HepG2 (cell line): ENCODE data around the gene SOAT1. TPM values are rescaled to one million over a fixed set of nuclear protein-coding genes. Genes with fewer than 3 reads are reported as not detected.

Source experiments
- ATAC-seq: fragments of 200-7000 bp; cut with Tn5 transposase; 3 replicates; pipeline ENCODE4 v1.9.1; 2020; ENCODE audit warnings: mild to moderate bottlenecking, moderate library complexity
- BruUV-seq: library from RNA; stranded (reverse); fragments of 400-500 nt; replicated peaks from 2 replicates; lab custom pipeline; 2021; lab: Mats Ljungman, UMichigan
- CTCF ChIA-PET: fragments of 300-600 bp; formaldehyde crosslinking; extraction: SDS; loops from one replicate; lab custom pipeline; 2021; ENCODE audit warnings: low total read pairs, inconsistent platforms, low intra/inter-chr PET ratio; lab: Yijun Ruan, JAX
- POLR2A ChIA-PET: fragments of 350-600 bp; sonication (Branson Sonifier 250); formaldehyde crosslinking; loops from one replicate; lab custom pipeline; 2020; ENCODE audit warnings: antibody characterized with exemption, inconsistent platforms; lab: Yijun Ruan, JAX
- DNase-seq: peaks from one replicate; pipeline ENCODE4 v3.0.0-alpha.2; 2015; ENCODE audit warnings: low spot score
- FAIRE-seq: peaks from 3 replicates; lab custom pipeline; 2011; peaks lifted over from hg19 to GRCh38; lab: Jason Lieb, UNC
- H2AFZ ChIP-seq: one replicate; pipeline ENCODE4 v1.6.1; 2011; ENCODE audit warnings: low read length, inconsistent platforms
- H3K27ac ChIP-seq: fragments of 300-600 bp; 3 replicates; pipeline ENCODE4 v1.8.0; 2011; ENCODE audit warnings: mixed run types, mild to moderate bottlenecking, mixed read lengths, low read length, inconsistent platforms; ENCODE audit not compliant: insufficient read depth; ENCODE audit errors: extremely low read length
- H3K27me3 ChIP-seq, 2 experiments: fragments of 200-600 bp in 1 of 2; 2 replicates in 1 of 2; 3 replicates in 1 of 2; pipeline versions ENCODE4 v1.6.0 to v1.8.0; 2011; ENCODE audit warnings: low read length in 2 of 2, mild to moderate bottlenecking in 2 of 2, moderate library complexity in 2 of 2, inconsistent platforms in 1 of 2; ENCODE audit not compliant: insufficient read depth in 2 of 2, control insufficient read depth in 1 of 2
- H3K36me3 ChIP-seq, 2 experiments: fragments of 200-600 bp in 1 of 2; replicated peaks in 1 of 2; 2 replicates in 1 of 2; 3 replicates in 1 of 2; pipeline versions ENCODE4 v1.5.1 to v1.8.0; 2011; ENCODE audit warnings: low read length in 2 of 2, inconsistent platforms in 1 of 2; ENCODE audit not compliant: insufficient read depth in 2 of 2, control insufficient read depth in 1 of 2
- H3K4me1 ChIP-seq: 2 replicates; pipeline ENCODE4 v1.5.1; 2012; ENCODE audit warnings: low read length, inconsistent platforms; ENCODE audit not compliant: insufficient read depth
- H3K4me2 ChIP-seq: 2 replicates; pipeline ENCODE4 v1.6.0; 2011; ENCODE audit warnings: low read depth, low read length, inconsistent platforms
- H3K4me3 ChIP-seq, 3 experiments: fragments of 200-600 bp in 1 of 3; sonication (generic), shearing (Covaris generic) in 1 of 3; replicated peaks in 1 of 3; 2 replicates each; pipeline ENCODE4 v1.5.1; 2011 to 2016; ENCODE audit warnings: low read length in 3 of 3, inconsistent platforms in 2 of 3, low read depth in 2 of 3, mild to moderate bottlenecking in 2 of 3, control low read depth in 1 of 3, mixed read lengths in 1 of 3; ENCODE audit not compliant: insufficient read depth in 1 of 3
- H3K79me2 ChIP-seq: one replicate; pipeline ENCODE4 v1.6.1; 2011; ENCODE audit warnings: low read length, inconsistent platforms; ENCODE audit not compliant: insufficient read depth
- H3K9ac ChIP-seq: 2 replicates; pipeline ENCODE4 v1.6.0; 2011; ENCODE audit warnings: mild to moderate bottlenecking, low read depth, low read length, inconsistent platforms; ENCODE audit not compliant: insufficient read depth
- H3K9me3 ChIP-seq: 2 replicates; pipeline ENCODE4 v1.5.1; 2012; ENCODE audit warnings: mild to moderate bottlenecking, low read length
- H4K20me1 ChIP-seq: 2 replicates; pipeline ENCODE4 v1.6.0; 2011; ENCODE audit warnings: inconsistent platforms, mild to moderate bottlenecking, low read length, moderate library complexity; ENCODE audit not compliant: insufficient read depth
- DPF2 ChIP-seq: sonication (generic); formaldehyde crosslinking; IDR thresholded peaks from 2 replicates; pipeline ENCODE4 v1.4.0; 2020; ENCODE audit warnings: mild to moderate bottlenecking, low read depth, missing genetic modification reagents, borderline replicate concordance
- ESRRA ChIP-seq: sonication (generic); formaldehyde crosslinking; IDR thresholded peaks from 2 replicates; pipeline ENCODE4 v1.5.1; 2020; ENCODE audit warnings: mild to moderate bottlenecking, low read depth, missing genetic modification reagents
- KDM2A ChIP-seq: sonication (generic); formaldehyde crosslinking; IDR thresholded peaks from 2 replicates; pipeline ENCODE4 v1.4.0; 2020; ENCODE audit warnings: low read depth, missing genetic modification reagents, borderline replicate concordance
- KDM5B ChIP-seq: sonication (generic); formaldehyde crosslinking; IDR thresholded peaks from 2 replicates; pipeline ENCODE4 v1.4.0; 2020; ENCODE audit warnings: missing genetic modification reagents, mild to moderate bottlenecking, borderline replicate concordance
- PHF20 ChIP-seq: sonication (generic); formaldehyde crosslinking; IDR thresholded peaks from 2 replicates; pipeline ENCODE4 v1.5.0; 2020; ENCODE audit warnings: mild to moderate bottlenecking, missing genetic modification reagents
- RFX3 ChIP-seq: IDR thresholded peaks from 2 replicates; pipeline ENCODE4 v1.6.1; 2016; ENCODE audit warnings: missing biosample characterization, missing genetic modification reagents
- ZNF431 ChIP-seq: sonication (generic); formaldehyde crosslinking; IDR thresholded peaks from 2 replicates; pipeline ENCODE4 v1.9.0; 2022; ENCODE audit warnings: missing genetic modification reagents, low read depth, mild to moderate bottlenecking, borderline replicate concordance
- ZNF713 ChIP-seq: sonication (generic); formaldehyde crosslinking; IDR thresholded peaks from 2 replicates; pipeline ENCODE4 v1.4.0; 2020; ENCODE audit warnings: mild to moderate bottlenecking, missing genetic modification reagents
- WGBS: methylation state at CpG from one replicate; pipeline ENCODE4 v1.1.6; 2017; ENCODE audit warnings: low lambda C conversion rate; 5-methylcytosine and 5-hydroxymethylcytosine counted together
- in situ Hi-C: cut with HindIII; loops from 2 replicates; pipeline ENCODE4 v1.10.0; 2017; ENCODE audit warnings: low pct_unique_long_range_greater_than_20kb; ENCODE audit not compliant: extremely low pct_ligation_motif_present
- intact Hi-C: fragments of 100-400 bp; cut with micrococcal nuclease; formaldehyde crosslinking; loops from one replicate; pipeline ENCODE4 v1.10.0; 2022; ENCODE audit not compliant: unreplicated experiment
- polyA plus RNA-seq, 8 experiments: library from polyadenylated mRNA; depleted of rRNA in 3 of 8; stranded (reverse) in 7 of 8; unstranded in 1 of 8; fragments of >200 nt; fragmentation: Illumina TruSeq in 4 of 8; extraction: Trizol in 4 of 8; gene quantifications; 2 replicates each; pipeline versions ENCODE4 v1.2.1 to v1.2.3, GENCODE V29; 2011 to 2016; ENCODE audit warnings: low read depth in 4 of 8, missing spikeins in 1 of 8, mixed read lengths in 1 of 8; ENCODE audit not compliant: insufficient read depth in 1 of 8
- total RNA-seq, 5 experiments: library from RNA; depleted of rRNA; stranded (reverse); fragments of >200 nt; fragmentation: Illumina TruSeq; extraction: Trizol; gene quantifications; 2 replicates each; pipeline ENCODE4 v1.2.3, GENCODE V29; 2016; ENCODE audit warnings: low read depth in 1 of 5
- TF ChIP-seq, protein P1 (sequence below): sonication (generic); formaldehyde crosslinking; IDR thresholded peaks from 2 replicates; pipeline ENCODE4 v1.5.1; 2020; ENCODE audit warnings: mild to moderate bottlenecking, missing genetic modification reagents, borderline replicate concordance
- TF ChIP-seq, protein P2 (sequence below): sonication (generic); formaldehyde crosslinking; IDR thresholded peaks from 2 replicates; pipeline ENCODE4 v1.4.0; 2020; ENCODE audit warnings: mild to moderate bottlenecking, missing genetic modification reagents

The SOAT1 gene
- total and polyA plus RNA-seq, 2 of the 13 experiments (the other 11 are each of a cell fraction or from before 2014, with no cell fraction given), result 22.3 to 52.0 TPM

DNA sequence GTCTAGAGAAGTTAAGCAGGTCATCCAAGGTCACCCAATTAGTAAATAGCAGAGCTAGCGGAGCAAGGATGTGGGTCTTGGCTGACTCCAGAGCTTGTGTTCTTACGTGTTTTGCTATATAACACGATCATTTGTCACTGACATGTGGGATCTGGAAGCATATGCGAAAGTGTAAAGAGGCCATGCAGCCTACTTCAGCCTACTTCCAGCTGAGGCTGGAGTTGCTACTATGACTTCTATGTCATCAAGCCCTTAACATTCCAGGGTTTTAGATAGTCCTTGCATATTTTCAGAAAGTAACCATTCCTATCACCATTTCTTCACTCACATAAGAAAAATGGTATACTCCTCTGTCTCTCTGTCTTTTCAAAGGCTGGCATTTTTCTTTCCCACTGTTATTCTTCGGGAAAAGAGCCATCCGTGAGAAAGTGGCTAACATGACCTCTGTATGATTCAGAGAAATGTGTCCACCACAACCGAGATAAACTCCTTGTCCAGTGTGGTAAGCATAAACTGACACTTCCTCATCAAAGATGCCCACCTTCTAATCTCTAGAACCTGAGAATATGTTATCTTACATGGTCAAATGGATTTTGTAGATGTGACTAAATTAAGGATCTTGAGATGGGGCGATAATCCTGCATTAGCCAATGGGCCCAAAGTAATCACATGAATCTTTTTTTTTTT is 40.2 kb upstream of the SOAT1 start:
- in situ Hi-C loops, result loop anchor here (5.0 to 25.0 kb wide), 2 partner anchors 114 to 334 kb away; partner anchors contain the start of genes AXDND1, NPHS2 and TDRD5
- Histone ChIP-seq H3K4me3 (no peak overlapping the region), H3K4me1 (no peaks in the 10 kb centered on the region), H3K27ac (no peak overlapping the region), H3K27me3 (no peaks in the 10 kb centered on the region), H3K9me3 (no peaks in the 10 kb centered on the region), H4K20me1 (no peaks in the 10 kb centered on the region), H3K4me2 (no peak overlapping the region), H3K9ac (no peak overlapping the region), H3K36me3 (no peaks in the 10 kb centered on the region), H3K79me2 (no peaks in the 10 kb centered on the region), H2AFZ (no peak overlapping the region)
- DNase-seq (no peak), ATAC-seq (no peak), FAIRE-seq (no peak)
- no TSS peak for BruUV-seq
- 35% methylated on average over 8 of the region's 8 CpGs for WGBS
- CTCF ChIA-PET, result no interaction called here
- POLR2A ChIA-PET, result no interaction called here
- intact Hi-C loops, result no loop called here
- TF ChIP-seq ESRRA (CRISPR knock-in tag) (no peak), PHF20 (CRISPR knock-in tag) (no peak), ZNF431 (CRISPR knock-in tag) (no peak), KDM2A (CRISPR knock-in tag) (no peak), DPF2 (CRISPR knock-in tag) (no peak), KDM5B (CRISPR knock-in tag) (no peak), RFX3 (CRISPR knock-in tag) (no peak), ZNF713 (CRISPR knock-in tag) (no peak)
- TF ChIP-seq, protein P1, sequence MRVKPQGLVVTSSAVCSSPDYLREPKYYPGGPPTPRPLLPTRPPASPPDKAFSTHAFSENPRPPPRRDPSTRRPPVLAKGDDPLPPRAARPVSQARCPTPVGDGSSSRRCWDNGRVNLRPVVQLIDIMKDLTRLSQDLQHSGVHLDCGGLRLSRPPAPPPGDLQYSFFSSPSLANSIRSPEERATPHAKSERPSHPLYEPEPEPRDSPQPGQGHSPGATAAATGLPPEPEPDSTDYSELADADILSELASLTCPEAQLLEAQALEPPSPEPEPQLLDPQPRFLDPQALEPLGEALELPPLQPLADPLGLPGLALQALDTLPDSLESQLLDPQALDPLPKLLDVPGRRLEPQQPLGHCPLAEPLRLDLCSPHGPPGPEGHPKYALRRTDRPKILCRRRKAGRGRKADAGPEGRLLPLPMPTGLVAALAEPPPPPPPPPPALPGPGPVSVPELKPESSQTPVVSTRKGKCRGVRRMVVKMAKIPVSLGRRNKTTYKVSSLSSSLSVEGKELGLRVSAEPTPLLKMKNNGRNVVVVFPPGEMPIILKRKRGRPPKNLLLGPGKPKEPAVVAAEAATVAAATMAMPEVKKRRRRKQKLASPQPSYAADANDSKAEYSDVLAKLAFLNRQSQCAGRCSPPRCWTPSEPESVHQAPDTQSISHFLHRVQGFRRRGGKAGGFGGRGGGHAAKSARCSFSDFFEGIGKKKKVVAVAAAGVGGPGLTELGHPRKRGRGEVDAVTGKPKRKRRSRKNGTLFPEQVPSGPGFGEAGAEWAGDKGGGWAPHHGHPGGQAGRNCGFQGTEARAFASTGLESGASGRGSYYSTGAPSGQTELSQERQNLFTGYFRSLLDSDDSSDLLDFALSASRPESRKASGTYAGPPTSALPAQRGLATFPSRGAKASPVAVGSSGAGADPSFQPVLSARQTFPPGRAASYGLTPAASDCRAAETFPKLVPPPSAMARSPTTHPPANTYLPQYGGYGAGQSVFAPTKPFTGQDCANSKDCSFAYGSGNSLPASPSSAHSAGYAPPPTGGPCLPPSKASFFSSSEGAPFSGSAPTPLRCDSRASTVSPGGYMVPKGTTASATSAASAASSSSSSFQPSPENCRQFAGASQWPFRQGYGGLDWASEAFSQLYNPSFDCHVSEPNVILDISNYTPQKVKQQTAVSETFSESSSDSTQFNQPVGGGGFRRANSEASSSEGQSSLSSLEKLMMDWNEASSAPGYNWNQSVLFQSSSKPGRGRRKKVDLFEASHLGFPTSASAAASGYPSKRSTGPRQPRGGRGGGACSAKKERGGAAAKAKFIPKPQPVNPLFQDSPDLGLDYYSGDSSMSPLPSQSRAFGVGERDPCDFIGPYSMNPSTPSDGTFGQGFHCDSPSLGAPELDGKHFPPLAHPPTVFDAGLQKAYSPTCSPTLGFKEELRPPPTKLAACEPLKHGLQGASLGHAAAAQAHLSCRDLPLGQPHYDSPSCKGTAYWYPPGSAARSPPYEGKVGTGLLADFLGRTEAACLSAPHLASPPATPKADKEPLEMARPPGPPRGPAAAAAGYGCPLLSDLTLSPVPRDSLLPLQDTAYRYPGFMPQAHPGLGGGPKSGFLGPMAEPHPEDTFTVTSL, result no peak
- TF ChIP-seq, protein P2, sequence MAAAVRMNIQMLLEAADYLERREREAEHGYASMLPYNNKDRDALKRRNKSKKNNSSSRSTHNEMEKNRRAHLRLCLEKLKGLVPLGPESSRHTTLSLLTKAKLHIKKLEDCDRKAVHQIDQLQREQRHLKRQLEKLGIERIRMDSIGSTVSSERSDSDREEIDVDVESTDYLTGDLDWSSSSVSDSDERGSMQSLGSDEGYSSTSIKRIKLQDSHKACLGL (CRISPR knock-in tag), result no peak
